ENCODE results near the gene DNAJB13.
"Not testable (repeated sequence)": the region's sequence is repeated elsewhere in the genome, so short reads cannot be mapped to it uniquely, and the experiment has no call there.

The DNAJB13 gene

GRCh38 chr11:73932781-73933180 lies 18.0 kb upstream of the DNAJB13 start:
- no peak overlapping the region for H3K4me3 ChIP-seq (ENCODE audit: low read length)
- H3K4me1 ChIP-seq (ENCODE audit: control insufficient read depth, insufficient read depth, low read length): no peaks in the 10 kb centered on the region
- H3K9ac ChIP-seq (ENCODE audit: low read depth, low read length): no peak overlapping the region
- H3K27me3 ChIP-seq (ENCODE audit: control insufficient read depth, insufficient read depth, low read length): no peaks in the 10 kb centered on the region
- no peak overlapping the region for H3K4me2 ChIP-seq (ENCODE audit: low read length)
- peaks cover 3% of the 10 kb centered on the region for H3K36me3 ChIP-seq (ENCODE audit: insufficient read depth, low read length)
- H3K9me3 ChIP-seq (replicated peaks; ENCODE audit: low read length): no peaks in the 10 kb centered on the region

GRCh38 chr11:73936047-73936446 lies 14.8 kb upstream of the DNAJB13 start:
- H3K9ac ChIP-seq (ENCODE audit: low read depth, low read length); H3K4me2 ChIP-seq (ENCODE audit: low read length); H3K4me1 ChIP-seq (ENCODE audit: control insufficient read depth, insufficient read depth, low read length); H3K27me3 ChIP-seq (ENCODE audit: control insufficient read depth, insufficient read depth, low read length); H3K9me3 ChIP-seq (replicated peaks; ENCODE audit: low read length); H3K4me3 ChIP-seq (ENCODE audit: low read length); H3K36me3 ChIP-seq (ENCODE audit: insufficient read depth, low read length): not testable (repeated sequence)

- Histone ChIP-seq H3K27me3 (ENCODE audit: control insufficient read depth, insufficient read depth, low read length) (no peaks in the 10 kb centered on the region), H3K4me3 (ENCODE audit: low read length) (no peak overlapping the region)
Measured at GRCh38 chr11:73939096-73939495, 11.7 kb upstream of the DNAJB13 start.

GRCh38 chr11:73940801-73941570 lies 9.8 kb upstream of the DNAJB13 start:
- Histone ChIP-seq H3K4me1 (ENCODE audit: control insufficient read depth, insufficient read depth, low read length) (no peaks in the 10 kb centered on the region), H3K4me3 (ENCODE audit: low read length) (no peak overlapping the region), H3K9ac (ENCODE audit: low read depth, low read length) (no peak overlapping the region), H3K36me3 (ENCODE audit: insufficient read depth, low read length) (no peaks in the 10 kb centered on the region), H3K27me3 (ENCODE audit: control insufficient read depth, insufficient read depth, low read length) (no peaks in the 10 kb centered on the region), H3K9me3 (replicated peaks; ENCODE audit: low read length) (peaks cover 4% of the 10 kb centered on the region), H3K4me2 (ENCODE audit: low read length) (no peak overlapping the region)

More at GRCh38 chr11:73939096-73939495, 11.7 kb upstream of the DNAJB13 start:
- Histone ChIP-seq H3K9ac (ENCODE audit: low read depth, low read length) (no peak overlapping the region), H3K9me3 (replicated peaks; ENCODE audit: low read length) (peaks cover 4% of the 10 kb centered on the region), H3K36me3 (ENCODE audit: insufficient read depth, low read length) (no peaks in the 10 kb centered on the region), H3K4me2 (ENCODE audit: low read length) (no peak overlapping the region), H3K4me1 (ENCODE audit: control insufficient read depth, insufficient read depth, low read length) (no peaks in the 10 kb centered on the region)

GRCh38 chr11:73942010-73942409 lies 8.8 kb upstream of the DNAJB13 start:
- no peak overlapping the region for H3K9ac ChIP-seq (ENCODE audit: low read depth, low read length)
- no peak overlapping the region for H3K4me2 ChIP-seq (ENCODE audit: low read length)
- no peak overlapping the region for H3K4me3 ChIP-seq (ENCODE audit: low read length)
- H3K4me1 ChIP-seq (ENCODE audit: control insufficient read depth, insufficient read depth, low read length): no peaks in the 10 kb centered on the region
- H3K27me3 ChIP-seq (ENCODE audit: control insufficient read depth, insufficient read depth, low read length): no peaks in the 10 kb centered on the region
- no peaks in the 10 kb centered on the region for H3K36me3 ChIP-seq (ENCODE audit: insufficient read depth, low read length)
- H3K9me3 ChIP-seq (replicated peaks; ENCODE audit: low read length): peaks cover 4% of the 10 kb centered on the region

- H3K36me3 ChIP-seq (ENCODE audit: insufficient read depth, low read length): no peaks in the 10 kb centered on the region
- peaks cover under 1% of the 10 kb centered on the region for H3K9me3 ChIP-seq (replicated peaks; ENCODE audit: low read length)
- no peak overlapping the region for H3K4me2 ChIP-seq (ENCODE audit: low read length)
- no peaks in the 10 kb centered on the region for H3K27me3 ChIP-seq (ENCODE audit: control insufficient read depth, insufficient read depth, low read length)
- H3K9ac ChIP-seq (ENCODE audit: low read depth, low read length): no peak overlapping the region
- H3K4me3 ChIP-seq (ENCODE audit: low read length): no peak overlapping the region
- no peaks in the 10 kb centered on the region for H3K4me1 ChIP-seq (ENCODE audit: control insufficient read depth, insufficient read depth, low read length)
Measured at GRCh38 chr11:73944085-73944484, 6.7 kb upstream of the DNAJB13 start.

- Histone ChIP-seq H3K9ac (ENCODE audit: low read depth, low read length) (no peak overlapping the region), H3K27me3 (ENCODE audit: control insufficient read depth, insufficient read depth, low read length) (no peaks in the 10 kb centered on the region), H3K4me2 (ENCODE audit: low read length) (no peak overlapping the region), H3K9me3 (replicated peaks; ENCODE audit: low read length) (no peaks in the 10 kb centered on the region), H3K36me3 (ENCODE audit: insufficient read depth, low read length) (no peaks in the 10 kb centered on the region), H3K4me3 (ENCODE audit: low read length) (no peak overlapping the region), H3K4me1 (ENCODE audit: control insufficient read depth, insufficient read depth, low read length) (no peaks in the 10 kb centered on the region)
Measured at GRCh38 chr11:73944901-73945300, 5.9 kb upstream of the DNAJB13 start.

GRCh38 chr11:73945396-73945795 lies 5.4 kb upstream of the DNAJB13 start:
- H3K4me2 ChIP-seq (ENCODE audit: low read length): no peak overlapping the region
- H3K9ac ChIP-seq (ENCODE audit: low read depth, low read length): no peak overlapping the region
- H3K9me3 ChIP-seq (replicated peaks; ENCODE audit: low read length): no peaks in the 10 kb centered on the region
- no peaks in the 10 kb centered on the region for H3K4me1 ChIP-seq (ENCODE audit: control insufficient read depth, insufficient read depth, low read length)
- no peaks in the 10 kb centered on the region for H3K36me3 ChIP-seq (ENCODE audit: insufficient read depth, low read length)
- H3K27me3 ChIP-seq (ENCODE audit: control insufficient read depth, insufficient read depth, low read length): no peaks in the 10 kb centered on the region
- H3K4me3 ChIP-seq (ENCODE audit: low read length): no peak overlapping the region

- no peaks in the 10 kb centered on the region for H3K9me3 ChIP-seq (replicated peaks; ENCODE audit: low read length)
- H3K9ac ChIP-seq (ENCODE audit: low read depth, low read length): no peak overlapping the region
- H3K4me3 ChIP-seq (ENCODE audit: low read length): no peak overlapping the region
- H3K4me1 ChIP-seq (ENCODE audit: control insufficient read depth, insufficient read depth, low read length): peaks cover 2% of the 10 kb centered on the region
- H3K27me3 ChIP-seq (ENCODE audit: control insufficient read depth, insufficient read depth, low read length): no peaks in the 10 kb centered on the region
- H3K36me3 ChIP-seq (ENCODE audit: insufficient read depth, low read length): no peaks in the 10 kb centered on the region
- H3K4me2 ChIP-seq (ENCODE audit: low read length): no peak overlapping the region
Measured at GRCh38 chr11:73946798-73947458, 3.9 kb upstream of the DNAJB13 start.

- Histone ChIP-seq H3K4me3 (ENCODE audit: low read length) (no peak overlapping the region), H3K9ac (ENCODE audit: low read depth, low read length) (no peak overlapping the region), H3K27me3 (ENCODE audit: control insufficient read depth, insufficient read depth, low read length) (no peaks in the 10 kb centered on the region), H3K36me3 (ENCODE audit: insufficient read depth, low read length) (no peaks in the 10 kb centered on the region), H3K9me3 (replicated peaks; ENCODE audit: low read length) (no peaks in the 10 kb centered on the region), H3K4me2 (ENCODE audit: low read length) (no peak overlapping the region), H3K4me1 (ENCODE audit: control insufficient read depth, insufficient read depth, low read length) (peaks cover 4% of the 10 kb centered on the region)
Measured at GRCh38 chr11:73949246-73949645, 1.6 kb upstream of the DNAJB13 start.

GRCh38 chr11:73949912-73950311 lies 914 bp upstream of the DNAJB13 start:
- no peaks in the 10 kb centered on the region for H3K9me3 ChIP-seq (replicated peaks; ENCODE audit: low read length)
- H3K4me1 ChIP-seq (ENCODE audit: control insufficient read depth, insufficient read depth, low read length): peaks cover 4% of the 10 kb centered on the region
- no peaks in the 10 kb centered on the region for H3K27me3 ChIP-seq (ENCODE audit: control insufficient read depth, insufficient read depth, low read length)
- H3K9ac ChIP-seq (ENCODE audit: low read depth, low read length): no peak overlapping the region
- H3K4me2 ChIP-seq (ENCODE audit: low read length): no peak overlapping the region
- no peak overlapping the region for H3K4me3 ChIP-seq (ENCODE audit: low read length)
- no peaks in the 10 kb centered on the region for H3K36me3 ChIP-seq (ENCODE audit: insufficient read depth, low read length)

- Histone ChIP-seq H3K4me3 (ENCODE audit: low read length) (no peak overlapping the region), H3K27me3 (ENCODE audit: control insufficient read depth, insufficient read depth, low read length) (peaks cover under 1% of the 10 kb centered on the region), H3K9ac (ENCODE audit: low read depth, low read length) (no peak overlapping the region), H3K36me3 (ENCODE audit: insufficient read depth, low read length) (no peaks in the 10 kb centered on the region), H3K9me3 (replicated peaks; ENCODE audit: low read length) (no peaks in the 10 kb centered on the region), H3K4me1 (ENCODE audit: control insufficient read depth, insufficient read depth, low read length) (peaks cover 10% of the 10 kb centered on the region), H3K4me2 (ENCODE audit: low read length) (no peak overlapping the region)
Measured at GRCh38 chr11:73951797-73952196, 971 bp downstream of the DNAJB13 start.
